ENCODE measurements around the gene CDRT15. TPM values are rescaled to one million over a fixed set of nuclear protein-coding genes. Genes with fewer than 3 reads are reported as not detected.

Gene CDRT15
- total RNA-seq (2022; extraction: Qiagen RNA extraction), result not detected in 5 replicates

GRCh38 chr17:14236762-14237161 lies at the start of gene CDRT15:
Gene CDRT15 (minus strand): TSS chr17:14236862. CDS start chr17:14236833, 29 bp downstream.

Other genes with a start within 250 kb of the CDRT15 start
- 17.3 to 22.3 TPM (median 18.6 TPM) in 5 replicates for gene COX10, start 167.4 kb downstream of the CDRT15 start, total RNA-seq (2022; extraction: Qiagen RNA extraction)
- 0.81 to 1.1 TPM (median 1.0 TPM) in 5 replicates for gene HS3ST3B1, start 64.2 kb upstream of the CDRT15 start, total RNA-seq (2022; extraction: Qiagen RNA extraction)

Data from A549 treated with AZD2906 at 1 μM for 4 hours (cell line).